ENCODE measurements around the gene TRAIP. TPM values are rescaled to one million over a fixed set of nuclear protein-coding genes. Genes with fewer than 3 reads are reported as not detected.

Gene TRAIP
- total RNA-seq, 1 experiment from 2014 or later: 20.6 TPM

DNA sequence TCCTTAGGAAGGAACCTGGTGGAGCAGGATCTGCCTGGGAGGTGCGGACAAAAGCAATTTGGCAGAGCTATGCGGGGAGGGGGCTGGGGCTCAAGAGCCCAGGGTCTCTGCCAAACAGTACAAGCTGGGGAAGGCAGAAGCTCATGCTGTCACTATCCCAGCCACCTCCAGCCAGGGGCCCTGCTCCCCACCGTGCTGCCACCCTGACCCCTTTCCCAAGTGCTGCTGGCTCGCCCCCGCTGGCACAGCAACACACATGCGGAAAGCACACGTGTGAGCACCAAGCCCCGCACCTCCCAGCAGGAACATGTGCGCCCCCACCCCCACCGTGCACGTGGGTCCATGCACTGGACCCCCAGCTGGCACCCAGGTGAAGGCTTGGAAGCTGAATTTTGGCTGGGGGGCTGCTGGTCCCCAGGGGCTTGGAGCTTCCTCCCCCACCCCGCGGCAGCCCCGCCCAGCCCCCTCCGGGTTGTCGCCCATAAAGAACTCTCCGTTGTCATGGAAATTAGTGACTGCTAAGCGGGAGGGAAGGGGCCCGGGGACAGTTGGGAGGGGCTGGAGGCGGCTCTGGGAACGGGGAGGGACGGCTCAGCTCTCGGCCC lies 12.6 kb upstream of the TRAIP start:
- H4K20me1 ChIP-seq (ENCODE audit: insufficient read depth): no peaks in the 10 kb centered on the region
- H3K27ac ChIP-seq: no peak overlapping the region
- peaks cover 24% of the 10 kb centered on the region for H3K27me3 ChIP-seq (ENCODE audit: insufficient read depth, low read depth)
- no peaks in the 10 kb centered on the region for H3K9me2 ChIP-seq (ENCODE audit: insufficient read depth)
- no peaks in the 10 kb centered on the region for H3K79me2 ChIP-seq (ENCODE audit: low read depth)
- no peak for DNase-seq
- CTCF ChIA-PET: no interaction called here
- no peak overlapping the region for H2AFZ ChIP-seq
- H3K4me2 ChIP-seq: no peak overlapping the region
- no peaks in the 10 kb centered on the region for H3K4me1 ChIP-seq (replicated peaks; ENCODE audit: insufficient read depth)
- H3K4me3 ChIP-seq: no peak overlapping the region
- H3F3A ChIP-seq (ENCODE audit: insufficient read depth, low read depth): no peaks in the 10 kb centered on the region
- H3K36me3 ChIP-seq (ENCODE audit: low read depth): no peaks in the 10 kb centered on the region
- BruUV-seq (replicated peaks): no TSS peak
- H3K9me3 ChIP-seq (ENCODE audit: insufficient read depth, low read depth): no peaks in the 10 kb centered on the region
- intact Hi-C loops (cut with micrococcal nuclease; ENCODE audit: unreplicated experiment): no loop called here
- POLR2A ChIA-PET (ENCODE audit: unreplicated experiment): no interaction called here
- no peak for TF ChIP-seq EZH2 (IDR thresholded peaks at IDR 0.05; ENCODE audit: low read depth)
- TF ChIP-seq, protein P1, sequence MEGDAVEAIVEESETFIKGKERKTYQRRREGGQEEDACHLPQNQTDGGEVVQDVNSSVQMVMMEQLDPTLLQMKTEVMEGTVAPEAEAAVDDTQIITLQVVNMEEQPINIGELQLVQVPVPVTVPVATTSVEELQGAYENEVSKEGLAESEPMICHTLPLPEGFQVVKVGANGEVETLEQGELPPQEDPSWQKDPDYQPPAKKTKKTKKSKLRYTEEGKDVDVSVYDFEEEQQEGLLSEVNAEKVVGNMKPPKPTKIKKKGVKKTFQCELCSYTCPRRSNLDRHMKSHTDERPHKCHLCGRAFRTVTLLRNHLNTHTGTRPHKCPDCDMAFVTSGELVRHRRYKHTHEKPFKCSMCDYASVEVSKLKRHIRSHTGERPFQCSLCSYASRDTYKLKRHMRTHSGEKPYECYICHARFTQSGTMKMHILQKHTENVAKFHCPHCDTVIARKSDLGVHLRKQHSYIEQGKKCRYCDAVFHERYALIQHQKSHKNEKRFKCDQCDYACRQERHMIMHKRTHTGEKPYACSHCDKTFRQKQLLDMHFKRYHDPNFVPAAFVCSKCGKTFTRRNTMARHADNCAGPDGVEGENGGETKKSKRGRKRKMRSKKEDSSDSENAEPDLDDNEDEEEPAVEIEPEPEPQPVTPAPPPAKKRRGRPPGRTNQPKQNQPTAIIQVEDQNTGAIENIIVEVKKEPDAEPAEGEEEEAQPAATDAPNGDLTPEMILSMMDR (conservative IDR thresholded peaks at IDR 0.05): no peak

DNA sequence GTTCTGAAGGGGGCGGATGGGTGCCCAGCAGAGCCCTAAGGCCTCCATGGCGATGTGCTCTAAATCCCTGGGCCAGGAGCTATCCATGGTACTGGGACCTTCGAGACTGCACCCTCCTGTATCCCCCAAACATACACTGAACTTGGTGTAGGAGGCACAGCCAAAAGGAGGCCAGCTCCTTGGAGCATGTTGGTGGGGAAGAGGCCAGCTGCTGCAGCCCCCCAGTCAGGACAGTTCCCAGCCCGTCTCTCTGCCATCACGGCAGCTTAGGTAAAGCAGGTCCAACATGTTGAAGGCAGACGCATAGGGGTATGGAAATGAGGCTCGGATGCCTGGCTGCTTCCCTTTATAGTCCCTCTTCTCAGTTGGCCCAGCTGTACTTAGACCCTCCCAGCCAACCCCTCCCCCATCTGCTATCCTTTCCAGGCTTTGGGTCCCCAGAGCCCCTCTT lies 11.5 kb upstream of the TRAIP start:
- Histone ChIP-seq H3K27me3 (ENCODE audit: insufficient read depth, low read depth) (peaks cover 35% of the 10 kb centered on the region), H3K36me3 (ENCODE audit: low read depth) (no peaks in the 10 kb centered on the region), H3K9me2 (ENCODE audit: insufficient read depth) (no peaks in the 10 kb centered on the region), H3K4me3 (no peak overlapping the region), H3K27ac (no peak overlapping the region), H2AFZ (no peak overlapping the region), H3F3A (ENCODE audit: insufficient read depth, low read depth) (no peaks in the 10 kb centered on the region), H3K79me2 (ENCODE audit: low read depth) (no peaks in the 10 kb centered on the region), H3K9me3 (ENCODE audit: insufficient read depth, low read depth) (no peaks in the 10 kb centered on the region), H3K4me2 (no peak overlapping the region), H4K20me1 (ENCODE audit: insufficient read depth) (no peaks in the 10 kb centered on the region), H3K4me1 (replicated peaks; ENCODE audit: insufficient read depth) (no peaks in the 10 kb centered on the region)
- TF ChIP-seq EZH2 (IDR thresholded peaks at IDR 0.05; ENCODE audit: low read depth): no peak
- TF ChIP-seq, protein P1 (conservative IDR thresholded peaks at IDR 0.05): no peak
- BruUV-seq (replicated peaks): no TSS peak
- intact Hi-C loops (cut with micrococcal nuclease; ENCODE audit: unreplicated experiment): no loop called here
- ChIA-PET CTCF (no interaction called here), POLR2A (ENCODE audit: unreplicated experiment) (no interaction called here)
- no peak for DNase-seq

- Histone ChIP-seq H3F3A (ENCODE audit: insufficient read depth, low read depth) (no peaks in the 10 kb centered on the region), H3K9me3 (ENCODE audit: insufficient read depth, low read depth) (no peaks in the 10 kb centered on the region), H3K27me3 (ENCODE audit: insufficient read depth, low read depth) (peaks cover 40% of the 10 kb centered on the region), H3K27ac (no peak overlapping the region), H3K4me3 (no peak overlapping the region), H3K4me2 (no peak overlapping the region), H3K36me3 (ENCODE audit: low read depth) (no peaks in the 10 kb centered on the region), H3K79me2 (ENCODE audit: low read depth) (no peaks in the 10 kb centered on the region), H3K4me1 (replicated peaks; ENCODE audit: insufficient read depth) (no peaks in the 10 kb centered on the region), H2AFZ (no peak overlapping the region), H3K9me2 (ENCODE audit: insufficient read depth) (no peaks in the 10 kb centered on the region), H4K20me1 (ENCODE audit: insufficient read depth) (no peaks in the 10 kb centered on the region)
- ChIA-PET CTCF (no interaction called here), POLR2A (ENCODE audit: unreplicated experiment) (no interaction called here)
- no peak for DNase-seq
- intact Hi-C loops (cut with micrococcal nuclease; ENCODE audit: unreplicated experiment): no loop called here
- BruUV-seq (replicated peaks): no TSS peak
- no peak for TF ChIP-seq EZH2 (IDR thresholded peaks at IDR 0.05; ENCODE audit: low read depth)
- TF ChIP-seq, protein P1 (conservative IDR thresholded peaks at IDR 0.05): no peak
Observed at GRCh38 chr3:49867400-49867799, 11.0 kb upstream of the TRAIP start.
